ENCODE data around the gene WNT1. TPM values are rescaled to one million over a fixed set of nuclear protein-coding genes. Genes with fewer than 3 reads are reported as not detected.

WNT1 gene
- total and polyA plus RNA-seq, 2 donors (not counting 3 experiments of a cell fraction or from before 2014, with no cell fraction given) = not detected

DNA sequence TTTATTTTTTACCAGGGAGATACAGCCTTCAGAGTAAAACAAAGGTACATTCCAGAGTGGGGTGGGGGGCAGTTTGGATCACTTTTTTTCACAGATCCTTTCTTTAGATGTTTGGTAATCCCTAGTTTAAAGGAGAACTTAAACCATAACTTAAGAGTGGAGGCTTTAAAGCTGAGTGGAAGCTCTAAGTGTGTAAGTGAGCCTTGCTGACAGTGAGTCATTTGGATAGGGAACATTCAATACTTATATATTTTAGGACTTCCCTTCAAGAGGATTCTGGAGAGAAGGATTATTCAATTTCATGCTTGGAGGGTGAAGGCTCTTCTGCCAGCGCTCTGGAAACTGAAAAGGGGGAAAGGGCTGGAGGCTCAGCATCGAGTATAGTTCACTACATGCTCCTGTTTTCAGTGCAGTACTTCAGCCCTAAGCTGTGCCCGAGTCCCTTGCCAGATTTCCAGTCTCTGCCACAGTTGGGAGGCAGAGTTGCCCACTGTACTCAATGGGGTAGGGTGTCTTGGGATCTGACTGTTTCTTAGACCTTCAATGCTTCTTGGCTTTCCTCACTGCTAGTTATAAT, 32.1 kb downstream of the WNT1 start:
- H3K9ac ChIP-seq (replicated peaks; ENCODE audit: extremely low read depth, insufficient read depth, low read length) = no peak overlapping the region
- TF ChIP-seq EZH2 (IDR thresholded peaks at IDR 0.05; ENCODE audit: borderline replicate concordance, low read depth, low read length, severe bottlenecking) = no peak
- TF ChIP-seq, protein P1, sequence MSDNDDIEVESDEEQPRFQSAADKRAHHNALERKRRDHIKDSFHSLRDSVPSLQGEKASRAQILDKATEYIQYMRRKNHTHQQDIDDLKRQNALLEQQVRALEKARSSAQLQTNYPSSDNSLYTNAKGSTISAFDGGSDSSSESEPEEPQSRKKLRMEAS (IDR thresholded peaks at IDR 0.05; ENCODE audit: insufficient read depth, insufficient read length) = no peak
- TF ChIP-seq, protein P2, sequence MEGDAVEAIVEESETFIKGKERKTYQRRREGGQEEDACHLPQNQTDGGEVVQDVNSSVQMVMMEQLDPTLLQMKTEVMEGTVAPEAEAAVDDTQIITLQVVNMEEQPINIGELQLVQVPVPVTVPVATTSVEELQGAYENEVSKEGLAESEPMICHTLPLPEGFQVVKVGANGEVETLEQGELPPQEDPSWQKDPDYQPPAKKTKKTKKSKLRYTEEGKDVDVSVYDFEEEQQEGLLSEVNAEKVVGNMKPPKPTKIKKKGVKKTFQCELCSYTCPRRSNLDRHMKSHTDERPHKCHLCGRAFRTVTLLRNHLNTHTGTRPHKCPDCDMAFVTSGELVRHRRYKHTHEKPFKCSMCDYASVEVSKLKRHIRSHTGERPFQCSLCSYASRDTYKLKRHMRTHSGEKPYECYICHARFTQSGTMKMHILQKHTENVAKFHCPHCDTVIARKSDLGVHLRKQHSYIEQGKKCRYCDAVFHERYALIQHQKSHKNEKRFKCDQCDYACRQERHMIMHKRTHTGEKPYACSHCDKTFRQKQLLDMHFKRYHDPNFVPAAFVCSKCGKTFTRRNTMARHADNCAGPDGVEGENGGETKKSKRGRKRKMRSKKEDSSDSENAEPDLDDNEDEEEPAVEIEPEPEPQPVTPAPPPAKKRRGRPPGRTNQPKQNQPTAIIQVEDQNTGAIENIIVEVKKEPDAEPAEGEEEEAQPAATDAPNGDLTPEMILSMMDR (IDR thresholded peaks at IDR 0.05; ENCODE audit: extremely low read depth in 1 of 2, insufficient read depth in 1 of 2, low read depth in 1 of 2, low read length in 2 of 2) = no peak
- TF ChIP-seq POLR2AphosphoS5 (IDR thresholded peaks at IDR 0.05; ENCODE audit: insufficient read depth, low read depth, low read length) = no peak
- TF ChIP-seq POLR2A (IDR thresholded peaks at IDR 0.05; ENCODE audit: low read depth, low read length) = no peak
- TF ChIP-seq GATA2 (IDR thresholded peaks at IDR 0.05; ENCODE audit: insufficient read depth, insufficient read length, low read depth, low read length) = no peak
- TF ChIP-seq MYC (IDR thresholded peaks at IDR 0.05; ENCODE audit: low read depth, low read length) = no peak
- no peak for TF ChIP-seq FOS (IDR thresholded peaks at IDR 0.05; ENCODE audit: borderline replicate concordance, insufficient read depth, low read length)
- TF ChIP-seq JUN (IDR thresholded peaks at IDR 0.05; ENCODE audit: borderline replicate concordance, insufficient read depth, insufficient read length, low read depth) = no peak
- DNase-seq (ENCODE audit: low read depth, low spot score) (no peak), FAIRE-seq (no peak)
- no peaks in the 10 kb centered on the region for H3K4me1 ChIP-seq (ENCODE audit: control insufficient read depth, extremely low read depth, insufficient read depth, low read length)
- dilution Hi-C loops (cut with MboI; ENCODE audit: extremely low pct_ligation_motif_present, low sequenced_read_pairs) (no loop called here), intact Hi-C loops (cut with micrococcal nuclease) (no loop called here)
- H3K4me2 ChIP-seq (ENCODE audit: insufficient read depth, low read length) = no peak overlapping the region
- CTCF ChIA-PET = interaction anchor here (0.9 to 8.7 kb wide), 3 partner anchors 9 to 22 kb away, joined by 3 to 115 read pairs (median 7); no protein-coding TSS in a partner anchor
- H3K79me2 ChIP-seq (ENCODE audit: control insufficient read depth, insufficient read depth, low read length) = peaks cover 3% of the 10 kb centered on the region
- peaks cover 3 to 12% of the 10 kb centered on the region in 2 experiments for H3K36me3 ChIP-seq (ENCODE audit: control insufficient read depth in 2 of 2, extremely low read depth in 1 of 2, insufficient read depth in 2 of 2, low read length in 2 of 2)
- H3K27me3 ChIP-seq (ENCODE audit: control insufficient read depth in 2 of 2, insufficient read depth in 2 of 2, low read length in 2 of 2) = no peaks in the 10 kb centered on the region
- no peaks in the 10 kb centered on the region for H3K9me1 ChIP-seq (replicated peaks; ENCODE audit: control insufficient read depth, extremely low read depth, insufficient read depth, low read length)
- H3K9me3 ChIP-seq (replicated peaks; ENCODE audit: control insufficient read depth, insufficient read depth, low read length) = no peaks in the 10 kb centered on the region
- no peak overlapping the region for H2AFZ ChIP-seq (ENCODE audit: low read depth, low read length)
- BruUV-seq (replicated peaks) = no TSS peak
- no peaks in the 10 kb centered on the region for H4K20me1 ChIP-seq (replicated peaks; ENCODE audit: control insufficient read depth, extremely low read depth, insufficient read depth, low read length)
- POLR2A ChIA-PET = no interaction called here
- no peak overlapping the region for H3K27ac ChIP-seq (ENCODE audit: insufficient read depth, low read depth, low read length)
- no peak overlapping the region for H3K4me3 ChIP-seq (replicated peaks in 1 of 3; ENCODE audit: insufficient read depth in 1 of 3, low read depth in 1 of 3, low read length in 3 of 3)

All from endothelial cell of umbilical vein (primary cell).